HUES48 (cell line): Measurements from ENCODE around the gene HMOX1.

Source experiments
- H3K27ac ChIP-seq: one replicate; pipeline ENCODE4 v1.7.0; 2013; ENCODE audit warnings: low read depth, low read length, inconsistent platforms
- H3K27me3 ChIP-seq: 2 replicates; pipeline ENCODE4 v1.6.1; 2013; ENCODE audit warnings: mild to moderate bottlenecking, low read length; ENCODE audit not compliant: control insufficient read depth, insufficient read depth
- H3K36me3 ChIP-seq: 2 replicates; pipeline ENCODE4 v1.6.1; 2013; ENCODE audit warnings: low read length; ENCODE audit not compliant: control insufficient read depth, insufficient read depth
- H3K4me1 ChIP-seq: 2 replicates; pipeline ENCODE4 v1.6.1; 2013; ENCODE audit warnings: mild to moderate bottlenecking, low read length; ENCODE audit not compliant: control insufficient read depth, insufficient read depth
- H3K4me3 ChIP-seq: 2 replicates; pipeline ENCODE4 v1.5.1; 2013; ENCODE audit warnings: mild to moderate bottlenecking, low read depth, low read length
- H3K9ac ChIP-seq: 2 replicates; pipeline ENCODE4 v1.6.1; 2013; ENCODE audit warnings: mild to moderate bottlenecking, low read depth, low read length, moderate library complexity
- H3K9me3 ChIP-seq: 2 replicates; pipeline ENCODE4 v1.6.1; 2013; ENCODE audit warnings: low read length; ENCODE audit not compliant: control insufficient read depth, insufficient read depth

The HMOX1 gene

GRCh38 chr22:35397095-35397904, 16.4 kb downstream of the HMOX1 start:
- no peak overlapping the region for H3K9ac ChIP-seq
- H3K9me3 ChIP-seq = no peaks in the 10 kb centered on the region
- peaks cover 22% of the 10 kb centered on the region for H3K36me3 ChIP-seq
- no peaks in the 10 kb centered on the region for H3K27me3 ChIP-seq
- H3K4me1 ChIP-seq = peaks cover 17% of the 10 kb centered on the region
- H3K27ac ChIP-seq = peak overlapping the region; percentile 20
- no peak overlapping the region for H3K4me3 ChIP-seq

- peaks cover 31% of the 10 kb centered on the region for H3K36me3 ChIP-seq
- no peak overlapping the region for H3K27ac ChIP-seq
- H3K9ac ChIP-seq = no peak overlapping the region
- peaks cover 17% of the 10 kb centered on the region for H3K4me1 ChIP-seq
- H3K9me3 ChIP-seq = no peaks in the 10 kb centered on the region
- H3K4me3 ChIP-seq = no peak overlapping the region
- H3K27me3 ChIP-seq = no peaks in the 10 kb centered on the region
These were observed 17.7 kb downstream of the HMOX1 start for GRCh38 chr22:35398591-35398973.

GRCh38 chr22:35399114-35399677, 18.3 kb downstream of the HMOX1 start:
- Histone ChIP-seq H3K4me1 (peaks cover 17% of the 10 kb centered on the region), H3K27ac (peak overlapping the region; percentile 87), H3K27me3 (no peaks in the 10 kb centered on the region)

GRCh38 chr22:35399678-35400500, 19.0 kb downstream of the HMOX1 start, which contains the start of gene MCM5:
MCM5 (plus strand) TSS chr22:35400140; CDS start chr22:35400439, 299 bp downstream.
- no peaks in the 10 kb centered on the region for H3K27me3 ChIP-seq
- peak within 1 kb of the TSS; percentile 80 for H3K4me3 ChIP-seq
- H3K4me1 ChIP-seq = peaks cover 17% of the 10 kb centered on the region
- peak within 1 kb of the TSS; percentile 96 for H3K9ac ChIP-seq
- H3K27ac ChIP-seq = peak within 1 kb of the TSS; percentile 88
- H3K36me3 ChIP-seq = peaks cover 40% of the 10 kb centered on the region
- H3K9me3 ChIP-seq = no peaks in the 10 kb centered on the region

More at GRCh38 chr22:35399114-35399677, 18.3 kb downstream of the HMOX1 start:
- Histone ChIP-seq H3K9me3 (no peaks in the 10 kb centered on the region), H3K36me3 (peaks cover 33% of the 10 kb centered on the region), H3K4me3 (peak overlapping the region; percentile 80), H3K9ac (peak overlapping the region; percentile 96)

- peak overlapping the region; percentile 80 for H3K4me3 ChIP-seq
- peak overlapping the region; percentile 88 for H3K27ac ChIP-seq
- peaks cover 46% of the 10 kb centered on the region for H3K36me3 ChIP-seq
- no peaks in the 10 kb centered on the region for H3K27me3 ChIP-seq
- peak overlapping the region; percentile 96 for H3K9ac ChIP-seq
- peaks cover 17% of the 10 kb centered on the region for H3K4me1 ChIP-seq
- no peaks in the 10 kb centered on the region for H3K9me3 ChIP-seq
These were observed 19.6 kb downstream of the HMOX1 start for GRCh38 chr22:35400501-35400790.

- peaks cover 60% of the 10 kb centered on the region for H3K36me3 ChIP-seq
- peak overlapping the region; percentile 80 for H3K4me3 ChIP-seq
- 0 out of 2 replicates have a peak overlapping the region, but pooled peaks have one; percentile 26 for H3K9ac ChIP-seq
- H3K27ac ChIP-seq = peak overlapping the region; percentile 33
- peaks cover 17% of the 10 kb centered on the region for H3K4me1 ChIP-seq
- no peaks in the 10 kb centered on the region for H3K27me3 ChIP-seq
- H3K9me3 ChIP-seq = no peaks in the 10 kb centered on the region
These were observed 21.0 kb downstream of the HMOX1 start for GRCh38 chr22:35401863-35402262.

- Histone ChIP-seq H3K27ac (no peak overlapping the region), H3K9ac (no peak overlapping the region), H3K4me1 (peaks cover 17% of the 10 kb centered on the region), H3K4me3 (no peak overlapping the region), H3K27me3 (no peaks in the 10 kb centered on the region), H3K36me3 (peaks cover 75% of the 10 kb centered on the region), H3K9me3 (no peaks in the 10 kb centered on the region)
These were observed 22.5 kb downstream of the HMOX1 start for GRCh38 chr22:35403356-35403755.

GRCh38 chr22:35404176-35404575, 23.3 kb downstream of the HMOX1 start:
- no peak overlapping the region for H3K9ac ChIP-seq
- peaks cover 83% of the 10 kb centered on the region for H3K36me3 ChIP-seq

GRCh38 chr22:35406443-35406842, 25.5 kb downstream of the HMOX1 start:
- no peak overlapping the region for H3K27ac ChIP-seq
- H3K4me1 ChIP-seq = peaks cover 5% of the 10 kb centered on the region
- no peaks in the 10 kb centered on the region for H3K9me3 ChIP-seq
- H3K9ac ChIP-seq = no peak overlapping the region
- no peak overlapping the region for H3K4me3 ChIP-seq
- peaks cover 100% of the 10 kb centered on the region for H3K36me3 ChIP-seq
- no peaks in the 10 kb centered on the region for H3K27me3 ChIP-seq

More at GRCh38 chr22:35404176-35404575, 23.3 kb downstream of the HMOX1 start:
- Histone ChIP-seq H3K27ac (no peak overlapping the region), H3K9me3 (no peaks in the 10 kb centered on the region), H3K27me3 (no peaks in the 10 kb centered on the region), H3K4me1 (peaks cover 17% of the 10 kb centered on the region), H3K4me3 (no peak overlapping the region)

- peaks cover 100% of the 10 kb centered on the region for H3K36me3 ChIP-seq
- H3K4me1 ChIP-seq = no peaks in the 10 kb centered on the region
- H3K9me3 ChIP-seq = no peaks in the 10 kb centered on the region
- no peak overlapping the region for H3K9ac ChIP-seq
- H3K27ac ChIP-seq = no peak overlapping the region
- no peaks in the 10 kb centered on the region for H3K27me3 ChIP-seq
- no peak overlapping the region for H3K4me3 ChIP-seq
These were observed 26.5 kb downstream of the HMOX1 start for GRCh38 chr22:35407362-35407761.
